HG03097 (cell line): ENCODE measurements around the gene JDP2.
"Not testable (repeated sequence)": the region's sequence is repeated elsewhere in the genome, so short reads cannot be mapped to it uniquely, and the experiment has no call there.

Source experiments
- ATAC-seq: cut with Tn5 transposase; IDR thresholded peaks from one replicate; pipeline ENCODE4 v1.9.1; 2021; ENCODE audit not compliant: unreplicated experiment, low FRiP score

JDP2 gene

DNA sequence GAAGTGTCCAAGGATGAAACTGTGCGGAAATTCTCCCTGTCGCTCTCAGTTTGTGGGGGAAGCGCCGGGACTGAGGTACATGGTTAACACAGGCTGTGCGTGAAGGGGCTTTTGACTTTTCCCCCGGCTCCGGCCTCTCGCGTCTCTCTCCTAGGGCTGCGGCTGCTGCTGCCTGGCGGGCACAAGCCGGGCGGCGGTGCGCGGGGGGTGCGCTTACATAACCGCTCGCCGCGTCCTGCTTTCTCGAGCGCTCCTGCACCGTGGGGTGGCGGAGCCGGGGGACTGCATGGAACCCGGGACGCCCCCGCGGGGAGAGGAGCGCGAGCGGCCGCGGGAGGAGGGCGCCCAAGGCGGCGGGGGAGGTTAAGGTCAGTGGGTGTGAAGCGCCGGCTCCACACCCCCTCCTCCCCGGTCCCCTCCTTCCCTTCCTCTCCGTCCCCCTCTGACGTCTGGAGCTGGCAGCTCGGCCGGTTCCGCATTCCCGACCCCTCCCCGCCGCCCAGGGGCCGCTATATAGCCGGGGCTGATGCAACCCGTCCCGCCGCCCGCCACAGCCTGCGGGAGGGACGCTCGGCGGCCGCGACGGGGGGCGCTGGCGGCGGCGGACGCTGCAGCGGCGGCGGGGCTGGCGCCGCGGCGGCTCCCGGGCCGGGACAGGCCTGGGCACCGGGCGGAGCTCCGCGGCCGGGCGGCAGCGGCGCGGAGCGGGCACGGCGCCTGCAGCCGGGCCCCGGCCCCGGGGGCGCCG, at the start of gene JDP2:
TSS of gene JDP2 (plus strand) at position 541 of the 748 bp plus-strand sequence. CDS start 9,899 bp downstream, outside the sequence.
- no peak for ATAC-seq

GRCh38 chr14:75379246-75379929, 48.4 kb upstream of the JDP2 start:
- no peak for ATAC-seq

GRCh38 chr14:75379930-75380270, 47.9 kb upstream of the JDP2 start:
- ATAC-seq: no peak

DNA sequence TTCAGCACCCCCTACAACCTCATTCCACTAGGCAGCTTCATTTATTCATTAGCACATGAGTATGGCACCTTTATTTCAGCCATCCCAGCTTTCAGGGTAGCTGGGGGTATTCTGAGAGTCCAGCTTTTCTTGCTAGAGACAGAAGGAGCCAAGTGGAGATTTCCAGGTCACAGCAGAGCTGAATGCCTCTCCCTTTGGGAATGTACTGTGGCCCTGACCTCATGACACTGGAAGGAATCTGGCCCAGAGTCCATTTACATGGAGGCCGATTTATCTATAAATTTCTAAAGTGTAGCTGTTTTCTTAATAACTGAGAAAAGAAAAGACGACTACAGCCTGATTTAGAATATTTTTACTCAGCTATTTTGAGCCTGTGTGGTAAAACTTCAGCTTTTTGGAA, 47.2 kb upstream of the JDP2 start:
- ATAC-seq: no peak

- ATAC-seq: no peak
Measured at GRCh38 chr14:75381642-75382041, 46.2 kb upstream of the JDP2 start.

DNA sequence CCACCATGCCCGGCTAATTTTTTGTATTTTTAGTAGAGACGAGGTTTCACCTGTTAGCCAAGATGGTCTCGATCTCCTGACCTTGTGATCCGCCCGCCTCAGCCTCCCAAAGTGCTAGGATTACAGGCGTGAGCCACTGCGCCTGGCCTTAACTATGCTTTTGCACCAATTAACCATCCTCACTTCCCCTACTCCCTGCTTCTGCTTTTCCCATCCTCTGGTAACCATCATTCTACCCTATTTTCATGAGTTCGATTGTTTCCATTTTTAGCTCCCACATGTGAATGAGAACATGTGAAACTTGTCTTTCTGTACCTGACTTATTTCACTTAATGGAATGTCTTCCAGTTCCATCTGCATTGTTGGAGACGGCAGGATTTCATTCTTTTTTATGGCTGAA, 44.6 kb upstream of the JDP2 start:
- ATAC-seq: not testable (repeated sequence)

GRCh38 chr14:75383721-75384120, 44.1 kb upstream of the JDP2 start:
- ATAC-seq: no peak

DNA sequence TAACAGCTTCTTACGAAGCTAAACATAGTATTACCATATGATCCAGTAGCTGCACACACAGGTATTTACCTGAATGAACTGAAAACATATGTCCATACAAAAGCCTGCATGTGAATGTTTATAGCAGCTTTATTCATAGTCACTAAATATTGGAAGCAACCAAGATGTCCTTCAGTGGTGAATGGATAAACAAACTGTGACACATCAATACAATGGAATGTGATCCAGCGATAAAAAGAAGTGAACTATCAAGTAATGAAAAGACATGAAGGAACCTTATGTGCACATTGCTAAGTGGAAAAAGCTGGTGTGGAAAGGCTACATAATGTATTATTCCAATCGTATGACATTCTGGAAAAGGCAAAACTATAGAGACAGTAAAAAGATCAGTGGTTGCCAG, 38.1 kb upstream of the JDP2 start:
- no peak for ATAC-seq

- no peak for ATAC-seq
Measured at GRCh38 chr14:75390183-75390582, 37.6 kb upstream of the JDP2 start.

DNA sequence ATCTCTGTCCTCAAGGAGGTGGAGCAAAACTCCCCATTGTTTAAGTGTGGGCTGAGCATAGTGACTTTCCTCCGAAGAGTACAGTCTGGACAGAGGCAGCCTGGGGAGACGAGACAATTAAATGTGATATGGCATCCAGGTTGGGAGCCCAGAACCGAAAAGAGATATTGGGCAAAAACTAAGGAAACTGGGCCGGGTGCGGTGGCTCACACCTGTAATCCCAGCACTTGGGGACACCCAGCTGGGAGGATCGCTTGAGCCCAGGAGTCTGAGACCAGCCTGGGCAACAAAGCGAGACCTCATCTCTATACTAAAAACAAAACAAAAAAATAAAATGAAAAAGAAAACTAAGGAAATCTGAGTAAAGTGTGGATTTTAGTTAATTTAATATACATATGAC, 35.9 kb upstream of the JDP2 start:
- no peak for ATAC-seq

DNA sequence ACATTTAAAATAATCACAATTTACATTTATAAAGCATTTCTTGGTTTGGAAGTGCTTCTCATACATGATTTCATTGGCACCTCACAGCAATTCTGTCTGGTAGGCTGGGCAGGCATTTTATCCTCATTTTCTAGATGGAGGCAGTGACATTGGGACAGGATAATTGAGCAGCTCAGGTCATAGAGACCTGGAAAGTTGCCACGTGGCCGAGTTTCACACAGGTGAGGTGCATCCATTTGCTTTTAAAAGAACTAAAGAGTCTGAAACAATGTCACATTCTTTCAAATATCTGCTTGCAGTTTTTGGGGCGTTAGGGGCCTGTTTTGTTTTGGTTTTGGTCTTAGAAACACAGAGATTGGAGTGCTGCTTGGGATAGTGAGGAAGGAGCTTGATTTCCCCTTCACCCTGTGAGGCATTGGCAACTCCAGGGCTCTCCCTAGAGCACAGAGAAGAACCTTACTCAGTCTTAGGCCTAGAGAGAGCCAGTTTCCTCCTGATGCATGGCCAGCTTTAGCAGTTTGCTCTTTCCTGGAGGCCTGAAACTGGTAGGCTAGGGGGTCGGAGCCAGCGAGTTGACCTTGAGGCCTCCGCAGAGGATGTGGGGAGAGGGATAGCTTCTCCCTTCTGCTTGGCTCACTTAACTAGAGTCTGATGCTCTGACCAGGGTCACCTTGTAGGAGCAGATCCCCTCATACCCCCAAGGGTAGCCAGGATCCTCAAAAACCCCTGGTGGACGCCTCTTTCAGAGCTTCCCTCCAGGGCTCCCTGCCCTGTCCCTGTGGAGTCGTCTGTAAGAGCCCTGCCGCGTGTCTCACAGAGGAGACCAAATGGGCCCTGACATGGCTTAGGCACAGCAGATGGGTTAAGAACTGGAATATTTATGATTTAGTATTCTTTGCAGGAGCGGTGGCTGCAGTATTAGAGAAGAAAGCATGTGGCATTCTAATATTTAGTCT, 34.9 kb upstream of the JDP2 start:
- ATAC-seq: no peak

- no peak for ATAC-seq
Measured at GRCh38 chr14:75393794-75394193, 34.0 kb upstream of the JDP2 start.

DNA sequence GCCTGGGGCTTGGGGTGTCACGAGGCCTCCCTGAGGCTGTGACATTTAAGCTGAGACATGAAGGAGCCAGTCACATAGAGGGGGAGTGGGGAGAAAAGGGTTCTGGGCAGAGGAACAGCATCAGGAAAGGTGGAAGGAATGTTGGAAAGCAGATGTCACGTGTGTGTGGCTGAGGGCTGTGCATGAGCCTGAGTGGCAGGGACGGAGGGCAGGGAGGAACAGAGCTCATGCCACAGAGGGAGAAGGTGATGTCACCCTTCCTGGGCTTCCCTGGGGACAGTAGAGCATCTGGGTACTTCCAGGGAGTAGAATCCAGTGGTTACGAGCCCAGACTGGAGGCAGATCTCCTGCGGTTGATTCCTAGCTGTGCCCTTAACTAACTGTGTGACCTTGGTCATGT, 32.0 kb upstream of the JDP2 start:
- no peak for ATAC-seq

GRCh38 chr14:75399321-75399720, 28.5 kb upstream of the JDP2 start:
- no peak for ATAC-seq

DNA sequence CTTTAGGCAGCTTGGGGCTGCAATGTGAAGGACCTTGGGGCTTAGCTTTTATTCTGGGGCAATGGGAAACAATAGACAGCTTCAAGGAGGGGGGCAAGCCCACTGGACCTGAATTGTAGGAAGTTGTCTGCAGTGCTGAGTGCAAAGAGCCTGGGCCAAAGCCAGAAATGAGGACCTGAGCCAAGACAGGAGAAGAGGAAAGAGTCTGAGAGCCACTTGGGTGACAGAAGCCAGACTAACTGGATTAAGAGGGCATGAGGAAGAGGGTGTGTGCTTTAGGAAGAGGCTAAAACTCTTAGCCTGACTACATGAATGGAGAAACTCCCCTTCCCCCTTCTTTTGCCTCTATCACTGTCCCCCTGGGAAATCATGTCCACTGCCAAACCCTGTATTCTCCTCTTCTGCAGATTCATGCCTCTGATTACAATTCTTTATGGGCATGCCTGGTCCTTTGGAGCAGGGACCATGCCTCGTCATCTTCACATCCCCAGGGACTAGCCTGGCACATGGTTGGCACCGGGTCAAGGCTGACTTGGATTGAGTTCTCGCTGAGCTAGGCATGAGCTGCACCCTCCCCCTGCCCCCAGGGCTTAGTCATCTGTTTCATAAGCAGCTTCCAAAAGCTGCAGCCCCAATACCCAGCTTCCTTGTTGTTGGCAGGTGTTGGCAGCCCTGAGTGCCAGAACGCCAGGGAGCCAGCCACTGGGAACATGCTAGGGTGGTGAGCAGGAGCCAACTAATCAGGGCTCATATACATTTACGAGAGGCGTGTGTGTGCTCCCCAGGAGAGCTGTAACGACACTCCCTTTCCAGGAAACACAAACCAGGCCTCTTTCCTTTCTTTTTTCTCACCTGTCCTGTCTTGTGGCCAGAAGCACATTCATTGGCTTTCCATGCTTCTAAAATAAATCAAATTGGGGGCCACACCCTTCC, 27.7 kb upstream of the JDP2 start:
- ATAC-seq: no peak

DNA sequence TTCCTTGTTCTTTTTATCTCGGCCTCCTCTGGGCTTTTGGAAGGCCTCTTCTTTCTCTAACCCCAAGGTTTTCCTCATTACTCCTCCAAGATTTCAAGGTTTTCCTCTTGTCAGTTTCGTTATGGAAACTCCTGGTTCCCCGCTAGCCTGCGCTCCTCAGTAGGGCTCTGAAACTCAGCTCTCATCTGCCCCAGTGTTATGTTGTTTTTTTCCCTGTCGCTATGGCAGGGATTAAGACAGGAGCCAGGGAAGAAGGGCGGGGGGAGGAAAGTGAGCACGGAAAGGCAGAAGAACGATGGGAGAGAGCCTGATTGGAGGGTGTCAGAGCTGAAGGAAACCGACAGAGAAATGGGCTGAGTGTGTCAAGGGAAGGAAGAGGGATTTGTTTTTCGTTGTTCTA, 26.5 kb upstream of the JDP2 start:
- ATAC-seq: no peak

GRCh38 chr14:75402867-75403413, 24.9 kb upstream of the JDP2 start:
- ATAC-seq: no peak

DNA sequence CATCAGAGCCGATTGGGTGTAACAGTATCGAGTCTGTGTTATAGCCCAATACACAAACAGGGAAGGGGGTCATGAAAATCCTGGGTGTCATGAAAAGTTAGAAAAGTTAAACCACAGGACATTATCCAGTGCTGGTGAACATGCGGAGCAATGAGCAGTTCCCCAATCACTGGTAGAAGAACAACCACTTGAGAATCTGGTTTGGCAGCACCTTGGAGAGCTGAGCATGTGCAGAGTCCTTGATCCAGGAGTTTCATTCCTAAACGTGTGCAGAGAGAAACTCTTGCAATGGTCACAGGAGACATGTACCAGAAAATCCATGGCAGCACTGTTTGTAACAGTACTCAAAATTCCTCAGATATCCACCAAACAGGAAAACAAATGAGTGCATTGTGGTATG, 23.0 kb upstream of the JDP2 start:
- no peak for ATAC-seq

DNA sequence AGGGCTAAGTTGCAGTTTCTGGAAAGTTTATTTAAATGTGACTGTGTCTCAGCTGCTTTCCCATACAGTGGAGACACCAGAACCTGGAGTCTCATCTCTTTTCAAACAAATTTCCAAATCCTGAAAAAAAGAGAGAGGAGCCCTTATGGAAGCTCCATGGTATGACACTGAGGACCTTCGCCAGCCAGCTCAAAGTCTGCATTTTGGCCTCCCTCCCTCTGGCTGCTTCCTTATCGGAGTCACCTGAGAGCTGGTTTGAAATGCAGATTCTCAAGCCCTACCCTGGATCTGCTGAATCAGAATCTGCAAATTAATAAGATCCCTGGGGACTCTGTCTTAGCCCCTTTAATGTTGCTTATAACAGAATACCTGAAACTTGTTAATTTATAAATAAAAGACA, 21.7 kb upstream of the JDP2 start:
- ATAC-seq: no peak

- ATAC-seq: no peak
Measured at GRCh38 chr14:75406856-75407255, 21.0 kb upstream of the JDP2 start.
